ENCODE measurements around the gene CLRN2.

Gene CLRN2, protein sequence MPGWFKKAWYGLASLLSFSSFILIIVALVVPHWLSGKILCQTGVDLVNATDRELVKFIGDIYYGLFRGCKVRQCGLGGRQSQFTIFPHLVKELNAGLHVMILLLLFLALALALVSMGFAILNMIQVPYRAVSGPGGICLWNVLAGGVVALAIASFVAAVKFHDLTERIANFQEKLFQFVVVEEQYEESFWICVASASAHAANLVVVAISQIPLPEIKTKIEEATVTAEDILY

DNA sequence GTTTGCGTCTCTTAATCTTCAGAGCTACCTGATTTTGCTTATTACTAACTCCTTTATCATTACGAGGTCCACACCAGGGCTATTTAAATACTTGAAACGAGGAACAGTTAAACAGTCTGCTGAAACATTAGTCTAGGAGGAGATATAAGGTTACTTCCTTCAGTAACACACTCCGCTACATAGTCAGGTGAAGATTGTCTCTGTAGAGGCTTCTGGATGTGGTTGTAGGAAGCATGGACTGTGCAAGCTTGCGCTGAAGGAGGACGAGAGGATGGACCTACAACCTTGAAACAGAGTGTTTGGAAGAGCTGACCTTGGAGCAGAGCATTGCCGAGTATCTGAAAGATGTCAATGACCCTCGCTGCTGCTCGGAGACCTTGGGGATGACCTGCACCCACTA lies at the start of gene CLRN2:
CLRN2 (plus strand) TSS at position 301 of the 400 bp plus-strand sequence. CDS start 102 bp downstream, outside the sequence.
- no peak for DNase-seq

GRCh38 chr4:17468619-17469221 lies 46.2 kb upstream of the CLRN2 start:
- no peak for DNase-seq

DNA sequence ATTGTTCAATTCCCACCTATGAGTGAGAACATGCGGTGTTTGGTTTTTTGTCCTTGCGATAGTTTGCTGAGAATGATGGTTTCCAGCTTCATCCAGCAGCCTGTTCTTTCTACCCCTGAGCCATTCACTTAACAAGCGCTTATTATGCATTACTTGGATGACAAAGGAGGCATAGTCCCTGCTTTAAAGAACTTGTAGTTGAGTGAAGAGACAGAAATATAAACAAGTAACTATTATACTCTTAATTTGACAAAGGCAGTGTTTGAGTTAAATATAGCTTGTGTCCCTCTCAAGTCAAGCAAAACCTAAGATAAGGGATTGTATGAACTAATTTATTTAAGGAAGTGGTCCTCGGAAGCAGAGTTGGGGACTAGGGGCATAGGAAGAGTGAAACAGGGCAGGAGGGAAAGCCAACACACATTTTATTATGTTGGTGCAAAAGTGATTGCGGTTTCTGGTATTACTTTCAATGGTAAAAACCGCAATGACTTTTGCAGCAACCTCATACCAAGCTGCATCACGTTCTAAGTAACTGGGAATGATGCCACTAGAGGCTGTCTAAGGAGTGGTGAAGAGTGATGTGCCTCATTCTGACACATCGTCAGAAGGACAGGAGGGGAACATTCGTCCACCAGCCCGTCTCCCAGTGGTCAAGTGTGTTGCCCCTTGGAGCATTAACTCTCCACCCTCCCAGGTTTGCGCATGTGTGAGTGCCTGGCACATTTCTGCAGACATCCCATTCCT lies 44.9 kb upstream of the CLRN2 start:
- DNase-seq, result no peak

- no peak for DNase-seq
These were observed 39.5 kb upstream of the CLRN2 start for GRCh38 chr4:17475481-17475880.

DNA sequence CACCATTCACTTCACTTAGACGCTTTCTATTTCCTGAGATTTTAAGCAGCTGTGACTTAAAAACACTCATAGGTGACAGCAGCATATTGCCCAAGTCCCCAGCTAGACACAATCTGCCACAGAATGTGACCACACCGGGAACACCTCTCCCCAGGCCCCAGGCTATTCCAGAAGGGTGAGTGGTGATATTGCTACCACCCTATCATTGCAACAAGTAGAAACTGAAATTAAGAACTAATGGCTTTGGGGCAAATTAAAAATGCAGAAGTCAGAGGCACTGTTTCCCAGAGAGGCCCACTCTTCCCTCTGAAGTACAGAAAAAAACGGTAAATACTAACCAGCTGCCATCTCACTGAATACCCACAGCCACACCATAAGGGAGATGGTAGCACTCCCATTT lies 38.1 kb upstream of the CLRN2 start:
- no peak for DNase-seq

DNA sequence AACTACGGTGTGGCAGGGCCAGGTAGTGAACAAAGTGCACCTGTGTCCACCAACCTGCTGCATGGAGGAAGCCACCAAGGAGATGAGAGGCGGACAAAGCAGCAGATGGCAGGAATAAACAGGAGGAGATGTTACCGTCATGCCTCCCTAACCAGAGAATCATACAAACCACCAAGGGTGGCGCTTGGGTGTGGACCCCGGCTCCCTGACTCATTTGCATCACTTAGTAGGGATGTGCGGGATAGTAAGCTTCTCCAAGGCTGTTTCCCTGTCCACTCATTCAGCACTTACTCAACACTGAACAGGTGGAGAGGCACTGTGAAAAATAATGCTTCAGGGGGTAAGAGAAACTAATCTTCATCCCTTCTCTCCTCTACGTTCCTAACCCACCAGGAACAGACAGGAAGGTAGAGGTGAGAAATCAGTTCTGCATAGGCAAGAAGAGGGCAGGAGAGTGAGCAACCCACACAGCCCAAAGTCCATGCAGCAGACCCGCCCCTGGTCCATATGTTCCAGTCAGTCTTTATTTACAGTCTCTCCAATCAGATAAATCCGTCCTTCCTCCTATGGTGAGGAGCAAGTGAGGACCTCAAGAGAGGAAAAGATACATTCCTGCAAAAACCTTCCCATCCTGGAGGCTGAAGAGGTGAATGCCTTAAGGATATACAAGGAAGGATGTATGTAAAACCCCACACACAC lies 37.0 kb upstream of the CLRN2 start:
- no peak for DNase-seq

GRCh38 chr4:17480210-17480927 lies 34.6 kb upstream of the CLRN2 start:
- DNase-seq, result no peak

DNA sequence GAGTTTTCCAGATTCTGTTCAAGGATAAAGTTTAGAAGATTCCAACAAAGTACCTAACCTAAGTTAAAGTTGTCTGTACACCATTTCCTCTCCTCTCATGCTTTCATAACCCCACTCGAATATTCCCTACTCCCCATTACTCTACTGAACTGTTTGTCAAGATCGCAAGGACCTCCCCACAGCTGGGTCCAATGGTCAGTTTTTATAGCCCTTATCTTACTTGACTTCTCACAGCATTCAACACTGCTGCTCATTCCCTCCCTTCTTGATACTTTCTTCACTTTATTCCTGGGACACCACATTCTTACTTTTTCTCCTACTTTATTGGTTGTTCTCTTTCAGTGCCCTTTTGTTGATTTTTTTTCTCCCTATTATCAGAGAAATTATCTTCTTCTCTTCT lies 34.0 kb upstream of the CLRN2 start:
- DNase-seq, result no peak

DNA sequence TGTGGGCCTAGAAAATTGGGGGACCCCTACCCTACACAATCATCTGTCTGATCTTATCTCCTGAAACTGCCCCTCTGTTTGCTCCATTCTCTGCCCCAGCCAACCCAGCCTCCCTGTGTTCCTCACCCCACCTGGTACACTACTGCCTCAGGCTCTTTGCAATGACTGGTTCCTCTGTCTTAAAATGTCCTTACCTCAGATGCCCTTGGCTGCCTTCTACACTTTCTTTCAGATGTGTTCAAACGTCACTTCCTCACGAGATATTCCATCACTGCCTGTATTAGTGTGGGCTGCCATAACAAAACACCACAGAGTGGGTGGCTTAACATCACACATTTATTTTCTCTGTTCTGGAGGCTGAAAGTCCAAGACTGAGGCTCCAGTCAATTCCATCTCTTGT lies 32.2 kb upstream of the CLRN2 start:
- DNase-seq, result no peak

- DNase-seq, result no peak
These were observed 25.8 kb upstream of the CLRN2 start for GRCh38 chr4:17489123-17489522.

DNA sequence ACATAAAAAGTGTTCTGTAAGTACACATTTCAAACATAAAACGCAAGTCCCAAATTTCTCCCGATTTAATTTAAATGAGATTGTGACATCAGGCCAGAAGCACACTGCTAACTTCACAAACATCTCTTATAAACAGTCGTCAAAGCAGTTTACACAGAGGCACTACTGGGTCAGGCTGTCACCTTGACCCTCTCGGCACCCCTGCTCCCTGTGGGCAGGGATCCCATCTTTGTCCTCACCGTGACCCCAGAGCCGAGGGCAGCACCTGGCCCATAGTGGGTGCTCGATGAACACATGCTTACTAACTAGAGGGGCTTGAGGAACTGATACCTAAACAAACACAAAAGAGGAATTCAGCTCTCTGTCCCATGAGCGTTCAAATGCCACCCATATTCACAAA lies 25.2 kb upstream of the CLRN2 start:
- DNase-seq, result no peak

DNA sequence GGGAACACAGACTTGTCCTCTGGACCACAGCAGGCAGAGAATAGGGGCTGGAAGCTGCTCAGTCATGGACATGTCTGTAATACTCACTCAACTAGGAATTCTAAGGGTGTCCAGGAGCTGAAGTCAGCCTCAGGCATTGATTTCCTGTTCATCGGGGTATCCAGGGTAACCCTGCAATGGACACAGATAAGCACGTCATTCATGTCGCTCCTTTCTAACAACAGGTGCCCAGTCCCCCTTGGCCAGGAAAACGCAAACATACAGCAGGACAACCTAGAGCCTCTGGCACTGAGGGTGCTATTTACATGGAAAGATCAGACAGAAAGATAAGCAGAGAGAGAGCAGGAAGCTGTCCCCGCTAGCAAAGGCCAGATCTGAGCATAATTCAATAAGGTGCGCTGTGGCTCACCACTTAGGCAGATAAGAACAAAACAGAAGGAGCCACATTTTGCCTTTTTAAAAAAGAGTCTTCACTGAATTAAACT lies 24.3 kb upstream of the CLRN2 start:
- no peak for DNase-seq

DNA sequence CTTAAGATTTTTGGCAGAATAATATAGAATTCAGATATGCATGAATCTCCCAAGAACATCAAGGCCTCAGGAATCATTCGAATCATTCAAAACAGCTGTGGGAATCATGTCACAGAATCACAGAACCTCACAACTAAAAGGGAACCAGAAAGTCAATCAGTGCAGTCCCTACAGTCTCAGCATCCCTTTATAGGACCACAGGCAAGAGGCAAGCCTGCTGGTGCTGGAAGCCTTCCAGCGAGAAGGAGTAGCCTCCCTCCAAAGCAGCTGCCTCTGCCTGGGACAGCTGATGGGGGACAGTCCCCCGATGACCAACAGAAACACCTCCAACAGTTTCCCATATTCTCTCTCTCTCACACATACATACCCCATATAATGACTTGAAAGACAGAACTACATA lies 23.8 kb upstream of the CLRN2 start:
- DNase-seq, result no peak

GRCh38 chr4:17492058-17492741 lies 22.8 kb upstream of the CLRN2 start:
- DNase-seq, result peak; percentile 5

GRCh38 chr4:17492876-17493275 lies 22.1 kb upstream of the CLRN2 start:
- no peak for DNase-seq

DNA sequence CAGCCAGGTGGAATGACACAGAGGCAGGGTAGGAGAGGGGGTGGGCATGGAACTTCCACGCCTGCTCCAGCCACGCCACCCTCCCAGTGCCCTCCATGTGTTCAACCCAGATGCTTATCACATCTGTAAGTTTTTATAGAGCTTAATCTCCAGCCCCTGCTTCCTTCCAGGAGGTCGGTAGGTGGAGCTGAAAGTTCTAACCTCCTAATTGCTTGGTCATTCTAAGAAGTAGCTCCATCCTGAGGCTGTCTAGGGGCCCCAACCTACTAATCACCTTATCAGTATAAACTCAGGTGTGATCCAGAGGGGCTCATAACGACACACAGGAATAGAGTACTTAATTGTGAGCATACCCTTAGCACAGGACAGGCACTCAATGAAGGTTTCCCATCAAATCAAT lies 21.3 kb upstream of the CLRN2 start:
- no peak for DNase-seq

GRCh38 chr4:17494258-17495190 lies 20.4 kb upstream of the CLRN2 start:
- no peak for DNase-seq

DNA sequence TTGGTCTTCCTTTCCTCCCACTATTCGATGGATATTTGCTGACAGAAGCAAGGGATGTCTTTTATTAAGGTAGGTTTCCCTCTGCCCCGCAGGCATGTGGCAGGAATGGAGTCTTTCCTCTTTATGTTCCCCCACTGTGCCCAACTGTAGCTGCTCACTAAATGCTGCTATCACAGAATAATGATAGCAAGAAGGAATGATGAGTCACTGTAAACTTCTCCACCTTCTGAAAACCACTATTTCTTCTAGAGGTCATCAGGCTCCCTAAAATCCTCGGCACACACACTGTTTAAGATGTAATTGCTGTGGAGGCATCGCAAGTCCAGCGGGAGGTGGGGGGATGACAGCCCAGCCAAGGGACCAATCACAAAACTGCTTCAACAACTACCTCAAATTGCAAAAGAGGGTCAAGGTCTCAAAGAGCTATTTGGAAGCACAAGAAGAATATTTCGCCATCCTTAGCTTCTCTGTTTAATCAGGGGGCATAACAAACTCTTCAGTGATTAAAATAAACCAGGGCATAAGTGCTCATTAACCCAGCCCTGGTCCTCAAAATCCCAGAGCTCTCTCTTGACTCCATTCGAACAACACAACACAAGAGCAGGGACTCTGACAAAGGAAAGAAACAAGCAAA lies 17.0 kb upstream of the CLRN2 start:
- DNase-seq, result no peak

DNA sequence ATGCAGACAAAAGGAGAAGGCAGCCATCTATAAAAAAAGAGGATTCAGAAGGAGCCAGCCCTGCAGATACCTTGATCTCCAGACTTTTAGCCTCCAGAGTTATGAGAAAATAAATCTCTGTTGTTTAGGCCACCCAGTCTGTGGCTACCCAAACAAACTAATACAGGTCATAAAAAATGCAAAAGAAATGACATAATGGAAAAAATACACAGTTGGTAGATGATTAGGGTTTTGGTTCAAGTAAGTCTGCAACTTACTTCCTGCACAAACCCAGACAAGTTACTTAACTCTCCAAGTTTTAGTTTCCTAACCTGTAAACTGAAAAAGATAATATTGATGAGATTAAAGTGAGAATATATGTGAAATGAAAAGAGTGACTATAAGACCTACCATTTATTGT lies 14.4 kb upstream of the CLRN2 start:
- no peak for DNase-seq

DNA sequence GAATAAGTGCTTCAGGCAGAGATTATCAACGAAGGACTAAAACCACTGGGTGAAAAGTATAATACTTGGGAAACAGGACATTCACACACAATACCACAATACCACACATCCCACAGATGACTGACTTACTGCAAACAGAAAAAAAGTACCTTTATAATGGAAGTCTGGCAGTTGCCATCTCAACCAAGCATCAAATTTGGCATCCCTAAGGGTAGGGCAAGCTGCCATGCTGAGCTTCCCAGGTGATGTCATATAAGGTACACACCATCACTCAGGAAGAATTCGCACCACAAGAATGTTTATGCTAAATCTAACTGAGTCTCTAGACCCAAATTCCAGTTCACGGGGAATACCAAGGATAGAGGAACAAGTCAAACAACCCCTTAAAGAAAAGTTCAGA lies 12.2 kb upstream of the CLRN2 start:
- DNase-seq, result no peak

GRCh38 chr4:17504081-17504480 lies 10.9 kb upstream of the CLRN2 start:
- no peak for DNase-seq

Data from DMS79 treated with DMSO at 0.1 percent for 48 hours (cell line).